Activated T-cell treated with anti-CD3 and anti-CD28 coated beads, Interleukin-2, amount 50 U/mL, for 1 hour (primary cell): ENCODE measurements around the gene GRM1.

ENCODE experiments used
- DNase-seq: peaks from one replicate; pipeline ENCODE4 v3.0.0-alpha.2; 2020

The GRM1 gene

DNA sequence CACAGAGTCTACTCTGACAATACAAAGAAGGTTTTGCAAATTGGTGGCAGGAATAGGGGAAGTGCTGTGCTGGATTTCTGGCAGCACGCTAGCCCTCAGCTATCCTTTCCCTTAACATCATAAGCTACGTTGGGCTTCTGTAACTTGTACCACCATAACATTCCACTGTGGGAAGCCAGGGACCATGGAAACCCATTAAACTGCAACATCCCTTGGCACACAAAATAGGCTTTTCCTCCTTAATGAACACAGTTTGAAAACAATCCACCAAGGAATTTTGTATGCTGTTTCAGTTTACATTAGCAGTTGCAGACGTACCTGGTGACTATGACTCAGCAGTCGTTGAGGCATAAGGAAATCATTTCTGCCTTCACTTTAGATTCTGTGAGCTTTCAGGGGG, 310.9 kb downstream of the GRM1 start:
- DNase-seq = no peak

DNA sequence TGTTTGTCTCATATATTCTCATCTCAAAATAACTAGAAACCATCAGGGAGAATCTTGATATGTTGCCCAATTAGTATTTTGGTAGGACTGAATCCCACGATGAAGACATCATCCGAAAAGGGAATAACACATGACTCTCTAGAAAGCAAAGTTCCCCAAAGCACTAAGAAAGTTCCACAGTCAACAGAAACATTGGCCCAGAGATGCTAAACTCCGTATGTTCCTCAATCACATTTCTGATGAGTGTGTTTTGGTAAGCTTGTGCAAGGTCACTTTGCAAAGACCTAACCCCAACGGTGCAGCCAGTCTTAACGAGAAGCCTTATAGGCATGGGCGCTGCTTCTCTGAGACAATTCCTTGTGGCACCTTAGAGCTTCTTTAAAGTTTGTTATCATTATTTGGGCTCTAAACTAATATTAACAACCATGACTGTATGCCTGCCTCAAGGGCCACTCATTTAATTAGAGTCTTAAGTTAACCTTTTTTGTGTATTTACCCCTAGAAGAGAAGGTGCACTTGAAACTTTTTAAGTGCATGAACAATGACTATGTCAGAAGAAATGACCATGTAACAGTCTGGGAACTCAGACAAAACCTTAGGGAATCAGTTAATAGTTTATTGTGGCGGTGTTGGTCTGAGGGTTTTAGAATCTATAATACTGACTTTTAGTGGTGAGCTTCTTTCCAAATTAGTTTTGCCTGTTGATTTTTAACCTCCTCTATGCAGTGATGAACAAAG, 312.8 kb downstream of the GRM1 start:
- no peak for DNase-seq

DNA sequence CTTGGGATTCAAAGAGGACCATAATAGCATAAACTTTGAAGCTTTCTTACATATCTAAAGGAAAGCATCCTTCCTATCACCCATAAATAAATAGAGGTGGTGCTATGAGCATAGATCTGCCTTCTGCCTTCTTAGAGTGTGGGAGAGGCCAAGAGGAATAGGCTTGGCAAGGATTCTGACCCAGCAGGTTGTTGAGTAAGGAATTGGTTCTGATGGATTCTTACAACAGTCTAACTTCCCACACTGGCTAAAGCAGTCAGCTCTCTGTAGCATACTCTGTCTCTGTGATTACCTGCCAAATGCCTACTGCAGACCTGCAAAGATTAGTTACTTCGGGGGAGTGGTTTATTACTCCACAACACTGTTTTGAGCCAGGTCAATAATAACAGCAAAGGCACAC, 316.7 kb downstream of the GRM1 start:
- no peak for DNase-seq

DNA sequence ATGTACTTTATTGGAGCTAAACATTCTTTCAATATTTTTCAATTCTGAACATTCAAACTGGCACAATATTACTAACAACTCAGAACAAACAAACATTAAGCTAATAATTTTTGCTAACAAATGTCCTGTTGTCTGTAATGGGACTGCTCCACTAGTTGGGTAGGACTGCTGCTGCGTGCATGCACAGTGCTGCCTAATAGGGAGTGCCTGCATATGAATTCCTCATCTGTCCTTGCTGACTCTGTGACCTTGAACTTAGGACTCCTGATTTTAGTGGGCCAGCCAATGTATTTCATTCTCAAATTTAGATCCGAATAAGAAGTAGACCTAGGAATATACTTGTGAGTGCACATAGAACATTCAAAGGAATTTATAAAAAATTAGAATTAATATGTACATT, 318.2 kb downstream of the GRM1 start:
- DNase-seq = no peak

DNA sequence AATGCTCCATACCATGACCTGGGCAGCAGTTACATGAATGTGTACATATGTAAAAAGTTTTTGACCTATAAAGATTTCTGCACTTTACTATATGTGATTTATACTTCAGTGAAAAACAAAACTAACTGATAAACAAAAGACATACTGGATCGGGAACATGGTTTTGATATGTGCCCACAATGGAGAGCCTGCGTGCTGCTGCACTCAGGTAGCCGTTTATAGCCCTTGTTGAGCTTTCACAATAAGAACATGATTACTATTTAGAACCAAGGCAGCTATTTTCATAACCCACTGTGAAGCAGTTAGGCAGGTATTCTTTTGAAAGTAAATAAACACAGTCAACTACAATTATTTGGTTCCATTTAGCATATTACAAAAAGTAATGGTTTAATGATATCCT, 318.8 kb downstream of the GRM1 start:
- no peak for DNase-seq

DNA sequence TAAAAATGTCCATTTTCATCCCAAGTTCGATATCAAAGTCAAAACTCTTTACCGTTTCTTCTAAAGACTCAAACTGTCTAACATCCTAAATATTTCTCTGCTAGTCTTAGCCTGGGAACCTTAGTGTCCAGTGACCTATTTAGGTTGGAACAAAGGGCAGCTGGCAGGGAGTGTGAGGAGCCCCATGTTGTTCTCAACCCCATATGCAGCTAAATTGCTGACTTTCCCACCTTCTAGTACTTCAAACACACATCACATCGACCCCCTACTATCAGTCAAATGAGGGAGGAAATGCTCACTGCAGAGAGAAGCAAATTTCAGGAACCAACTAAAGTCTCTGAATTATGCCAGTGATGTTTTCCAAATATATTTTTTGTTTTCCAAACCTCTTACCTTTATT, 322.2 kb downstream of the GRM1 start:
- no peak for DNase-seq

DNA sequence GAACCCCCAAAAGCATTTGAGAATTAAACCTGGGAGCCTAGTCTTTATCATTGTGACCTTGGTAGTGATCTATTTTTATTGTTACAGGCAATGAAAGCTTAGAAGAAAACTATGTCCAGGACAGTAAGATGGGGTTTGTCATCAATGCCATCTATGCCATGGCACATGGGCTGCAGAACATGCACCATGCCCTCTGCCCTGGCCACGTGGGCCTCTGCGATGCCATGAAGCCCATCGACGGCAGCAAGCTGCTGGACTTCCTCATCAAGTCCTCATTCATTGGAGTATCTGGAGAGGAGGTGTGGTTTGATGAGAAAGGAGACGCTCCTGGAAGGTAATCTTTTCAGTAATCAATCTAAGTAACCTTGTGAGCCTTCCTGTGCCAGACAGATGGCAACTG, 323.3 kb downstream of the GRM1 start:
- no peak for DNase-seq

DNA sequence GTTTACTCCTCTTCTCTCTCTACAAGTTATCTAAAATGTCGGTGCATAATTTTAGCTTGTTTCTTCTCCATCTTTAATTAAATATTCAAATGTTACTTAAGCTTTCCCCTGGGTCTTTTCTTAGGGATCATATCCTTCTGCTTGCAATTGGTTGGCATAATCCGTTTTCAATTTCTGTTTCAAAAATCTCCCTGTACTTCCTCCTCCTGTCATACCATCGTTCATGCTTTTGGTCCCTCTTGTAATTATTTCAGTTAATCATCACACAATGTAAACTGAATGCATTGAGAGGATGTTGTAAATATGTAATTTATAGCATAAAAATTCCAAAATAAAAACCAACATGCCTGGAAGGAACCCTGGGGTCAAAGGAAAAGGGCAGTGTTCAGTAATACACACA, 325.6 kb downstream of the GRM1 start:
- no peak for DNase-seq

DNA sequence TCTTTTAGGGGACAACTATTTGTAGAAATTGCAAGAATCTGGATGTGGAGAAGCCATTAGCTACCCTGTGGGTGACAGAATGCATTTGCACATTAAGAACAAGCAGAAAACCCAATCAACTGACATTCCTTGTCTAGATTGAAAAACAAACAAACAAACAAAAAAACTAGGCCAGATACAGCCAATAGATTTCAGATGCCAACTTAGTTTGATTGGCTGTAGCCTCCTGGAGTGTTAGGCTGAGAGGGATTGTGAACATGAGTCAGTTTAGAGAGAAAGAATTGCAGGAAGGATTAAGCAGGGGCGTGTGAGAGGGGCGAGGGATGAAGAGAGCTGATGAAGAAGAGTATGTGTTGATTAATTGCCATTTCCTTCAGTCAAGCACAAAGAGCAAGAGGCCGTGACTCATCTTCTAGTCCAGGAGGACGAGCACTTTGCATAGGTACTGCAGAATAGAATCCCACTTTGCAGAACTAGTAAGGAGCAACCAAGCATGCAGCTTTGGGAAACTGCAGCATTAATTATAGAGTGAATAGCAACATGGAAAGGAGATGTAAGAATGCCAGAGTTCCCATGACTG, 326.7 kb downstream of the GRM1 start:
- DNase-seq = no peak

DNA sequence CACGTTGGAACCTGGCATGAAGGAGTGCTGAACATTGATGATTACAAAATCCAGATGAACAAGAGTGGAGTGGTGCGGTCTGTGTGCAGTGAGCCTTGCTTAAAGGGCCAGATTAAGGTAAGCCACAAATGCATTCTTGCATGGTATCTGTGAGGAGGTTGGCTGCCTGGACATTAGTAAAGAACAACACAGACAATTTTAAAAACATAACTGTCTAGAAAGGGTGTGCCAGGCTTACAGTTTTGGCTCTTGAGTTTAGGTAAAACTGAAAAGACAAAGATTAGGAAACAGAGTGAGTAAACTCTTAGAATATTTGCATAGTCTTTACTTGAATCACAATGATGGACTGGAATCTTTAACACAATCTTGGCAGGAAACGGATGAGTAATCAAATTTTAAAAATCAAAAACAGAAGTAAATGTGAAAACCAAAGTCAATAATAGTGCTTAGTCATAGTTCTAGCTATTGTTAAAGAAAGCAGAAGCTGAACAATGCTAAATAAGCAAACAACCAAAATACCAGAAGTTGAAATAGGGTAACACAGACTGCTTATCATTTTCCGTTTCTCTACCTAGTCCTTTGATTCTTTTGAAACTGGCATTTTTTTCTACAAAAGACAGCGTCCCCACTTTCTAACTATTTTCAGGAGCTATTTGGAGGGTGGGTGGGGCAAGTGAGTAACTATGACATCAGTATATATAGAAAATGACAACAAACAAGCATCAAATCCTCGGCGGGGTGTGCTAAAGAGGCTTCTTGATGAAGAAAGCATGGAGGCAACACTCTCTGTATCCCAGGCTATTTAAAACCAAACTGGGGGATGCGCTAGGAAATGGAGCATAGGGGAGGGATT, 328.9 kb downstream of the GRM1 start:
- DNase-seq = no peak

DNA sequence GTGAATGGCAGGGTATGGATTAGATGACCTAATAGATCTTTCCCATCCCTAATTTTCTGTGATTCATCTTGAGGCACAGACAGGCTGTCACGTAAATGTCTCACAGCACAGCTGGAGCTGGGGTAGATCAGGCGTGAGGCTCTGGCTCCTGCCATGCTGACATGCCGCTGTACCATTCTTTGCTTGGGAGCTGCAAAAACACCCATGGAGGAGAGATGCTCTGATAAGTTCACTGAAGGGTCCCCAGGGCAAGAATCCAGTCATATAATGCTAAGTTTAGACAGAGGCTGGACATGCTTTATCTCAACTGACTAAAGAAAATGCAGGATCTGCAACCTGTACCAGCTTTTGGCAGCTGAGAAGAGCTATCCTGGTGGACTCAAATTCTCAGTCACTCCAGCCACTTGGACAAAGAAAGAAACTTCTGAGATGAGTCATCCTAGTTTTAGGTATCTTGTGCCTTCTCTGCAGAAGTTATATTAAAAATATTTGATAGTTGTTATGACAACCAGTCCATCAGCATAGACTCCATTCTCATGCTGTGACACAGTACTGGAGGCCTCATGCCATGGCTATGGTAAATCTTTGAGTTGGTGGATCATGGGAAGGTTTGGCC, 329.7 kb downstream of the GRM1 start:
- no peak for DNase-seq

DNA sequence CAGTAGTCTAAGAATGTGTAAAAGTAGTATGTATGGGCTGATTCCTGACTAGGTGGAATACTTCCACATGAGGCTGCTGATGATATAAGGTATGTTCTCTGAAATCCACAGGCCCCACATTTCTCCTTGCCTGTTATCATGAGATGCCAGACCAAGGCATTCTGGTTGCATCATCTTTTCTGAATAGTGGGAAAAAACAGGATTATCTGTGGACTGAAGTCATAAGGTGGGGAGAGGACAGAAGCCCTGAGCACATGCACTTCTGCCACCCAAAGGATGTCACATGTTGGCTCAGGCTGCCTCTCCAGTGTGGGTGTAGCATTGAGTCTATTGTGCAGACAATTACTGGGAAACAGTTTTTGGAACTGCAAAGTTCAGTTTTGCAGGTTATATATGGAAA, 330.3 kb downstream of the GRM1 start:
- DNase-seq = no peak

DNA sequence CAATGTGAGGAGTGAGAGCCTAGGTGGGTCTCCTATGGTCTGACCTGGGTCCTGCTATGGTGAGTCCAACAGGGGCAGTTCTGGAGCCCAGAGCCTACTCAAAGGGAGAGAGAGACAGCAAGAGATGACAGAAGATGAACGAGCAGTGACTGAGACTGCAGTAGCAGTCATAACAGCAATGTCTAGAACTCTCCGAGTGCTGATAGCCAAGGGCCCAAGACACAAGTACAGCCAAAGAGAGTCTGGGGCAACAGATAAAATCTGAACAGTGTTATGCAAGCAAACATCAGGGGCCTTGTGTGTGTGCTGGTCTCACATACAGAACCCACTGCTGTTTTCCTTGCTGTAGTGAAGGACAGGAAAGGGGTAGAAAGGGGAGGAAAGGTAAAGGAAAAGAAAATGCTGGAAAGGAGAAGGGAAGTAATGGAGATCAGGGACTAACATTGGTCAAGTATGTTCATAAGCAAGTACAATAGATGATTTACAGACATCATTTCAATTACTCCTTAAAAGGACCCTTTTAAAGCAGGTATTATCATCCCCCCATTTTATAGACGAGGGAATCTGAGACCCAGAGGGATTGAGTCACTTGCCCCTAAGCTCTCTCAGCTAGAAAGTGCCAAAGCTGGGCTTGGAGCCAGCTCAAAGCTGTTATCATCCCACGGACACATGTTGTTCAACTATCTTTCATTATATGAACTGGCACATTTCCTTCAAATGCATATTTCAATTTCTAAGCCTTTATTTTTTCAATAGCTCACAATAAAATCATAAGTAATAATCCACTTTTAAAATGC, 332.5 kb downstream of the GRM1 start:
- DNase-seq = no peak

DNA sequence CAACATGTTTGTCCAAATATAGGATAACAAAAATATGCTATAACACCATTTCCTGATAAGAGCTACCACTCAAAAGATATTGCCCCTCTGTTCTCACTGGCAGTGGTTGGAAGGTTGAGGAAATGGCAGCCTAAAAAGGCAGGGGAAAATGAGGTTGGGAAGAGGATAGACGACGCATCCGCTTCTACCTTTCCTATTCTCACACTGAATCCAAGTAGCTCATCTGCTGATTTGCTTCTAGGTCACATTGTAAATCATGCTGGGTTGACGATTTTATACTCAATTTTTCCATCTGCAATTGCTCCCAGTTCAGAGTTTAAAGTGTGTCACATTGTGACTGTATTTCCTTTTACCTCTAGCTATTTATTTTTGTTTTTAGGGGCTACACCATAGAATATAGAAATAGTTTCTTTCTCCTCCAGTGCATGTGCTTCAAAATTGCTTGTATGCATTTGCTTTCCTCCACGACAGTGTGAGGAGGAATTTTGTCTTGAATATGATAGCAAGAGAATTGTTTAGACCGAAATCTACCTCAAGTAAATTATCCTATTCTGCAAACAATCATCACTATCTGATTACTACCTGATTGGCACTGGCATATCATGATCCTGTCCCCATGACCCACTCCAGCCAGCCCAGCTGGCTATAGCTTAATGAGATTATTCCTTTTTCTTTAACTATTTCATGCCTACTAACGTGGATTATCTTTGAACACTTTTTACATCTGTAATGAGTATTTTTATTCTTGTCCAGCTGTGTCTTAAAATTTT, 335.2 kb downstream of the GRM1 start:
- DNase-seq = no peak

DNA sequence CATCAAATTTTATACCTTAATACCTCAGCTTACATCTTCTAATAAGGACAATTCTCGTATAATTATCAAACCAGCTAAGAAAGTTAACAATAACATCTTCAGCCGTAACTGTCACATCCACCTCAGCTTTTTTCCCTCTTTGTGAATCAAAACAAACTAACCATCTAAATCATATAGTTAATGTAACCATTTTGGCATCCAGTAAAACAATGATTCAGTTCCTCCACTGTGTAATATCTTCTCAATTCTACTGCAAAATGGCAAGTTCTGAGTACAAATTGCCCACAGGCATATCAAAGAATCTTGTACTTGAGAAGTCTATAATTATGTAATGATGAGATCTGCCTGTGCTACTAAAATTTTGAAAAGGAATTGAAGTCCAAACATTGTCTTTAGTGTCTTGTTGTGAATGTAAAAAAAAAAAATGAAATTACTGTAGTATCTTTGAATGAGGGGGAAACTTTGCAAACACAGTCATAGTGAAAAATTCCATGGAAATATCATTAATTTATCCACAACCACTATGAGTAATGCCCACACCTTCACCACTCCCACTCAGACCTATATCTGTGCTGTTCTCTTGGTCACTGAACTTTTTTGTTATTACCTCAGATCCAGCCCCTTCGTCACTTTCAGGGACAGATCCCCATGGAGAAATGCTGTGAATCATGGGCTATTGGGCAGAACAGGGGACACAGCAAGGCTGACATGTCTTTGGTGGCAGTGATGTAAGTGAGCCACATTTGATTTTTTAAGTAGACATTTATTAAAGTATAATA, 336.1 kb downstream of the GRM1 start:
- no peak for DNase-seq

DNA sequence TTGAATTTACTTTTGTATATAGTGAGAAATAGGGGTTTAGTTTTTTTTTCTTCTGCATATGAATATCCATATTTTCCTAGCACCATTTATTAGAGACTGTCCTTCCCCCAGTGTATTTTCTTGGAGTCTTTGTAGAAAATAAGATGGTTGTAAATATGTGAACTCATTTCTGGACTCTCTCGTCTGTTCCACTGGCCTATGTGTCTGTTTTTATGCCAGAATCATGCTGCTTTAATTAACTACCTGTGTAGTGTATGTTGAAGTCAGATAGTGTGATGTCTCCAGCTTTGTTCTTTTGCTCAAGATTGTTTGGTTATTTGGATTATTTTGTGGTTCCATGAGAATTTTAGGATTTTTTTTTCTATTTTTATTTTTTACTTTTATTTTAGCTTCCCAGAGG, 338.2 kb downstream of the GRM1 start:
- DNase-seq = no peak

DNA sequence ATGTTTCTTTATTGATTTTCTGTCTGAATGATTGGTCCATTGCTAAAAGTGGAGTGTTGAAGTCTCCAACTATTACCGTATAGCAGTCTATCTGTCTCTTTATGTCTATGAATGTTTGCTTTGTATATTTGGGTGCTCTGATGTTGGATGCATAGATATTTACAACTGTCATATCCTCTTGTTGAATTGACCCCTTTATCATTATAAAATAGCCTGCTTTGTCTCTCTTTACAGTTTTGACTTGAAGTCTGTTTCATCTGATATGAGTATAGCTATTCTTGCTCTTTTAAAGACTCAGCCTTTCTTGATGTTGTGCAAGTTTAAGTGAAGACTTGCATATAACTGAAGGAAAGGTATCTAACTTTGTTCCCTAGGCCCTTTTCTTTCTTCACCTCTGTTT, 341.0 kb downstream of the GRM1 start:
- no peak for DNase-seq

DNA sequence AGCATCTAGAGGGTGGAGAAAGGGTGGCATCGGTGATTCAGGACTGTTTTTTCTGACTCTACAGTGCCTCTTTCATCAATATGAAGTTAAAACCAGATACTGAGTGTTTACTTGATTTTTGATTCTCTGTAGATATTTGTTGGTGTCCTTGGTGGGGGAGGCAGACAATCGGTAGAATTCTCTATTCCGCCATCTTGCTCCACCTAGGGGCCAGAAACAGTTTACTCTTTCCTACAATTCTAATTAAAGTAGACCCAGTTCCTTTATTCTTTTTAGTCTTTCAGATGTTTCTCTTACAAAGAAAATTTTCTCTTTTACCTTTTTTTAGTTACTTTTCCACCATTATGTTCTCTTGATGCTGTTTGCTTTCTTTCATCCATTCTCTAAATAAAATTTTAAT, 352.6 kb downstream of the GRM1 start:
- DNase-seq = no peak

DNA sequence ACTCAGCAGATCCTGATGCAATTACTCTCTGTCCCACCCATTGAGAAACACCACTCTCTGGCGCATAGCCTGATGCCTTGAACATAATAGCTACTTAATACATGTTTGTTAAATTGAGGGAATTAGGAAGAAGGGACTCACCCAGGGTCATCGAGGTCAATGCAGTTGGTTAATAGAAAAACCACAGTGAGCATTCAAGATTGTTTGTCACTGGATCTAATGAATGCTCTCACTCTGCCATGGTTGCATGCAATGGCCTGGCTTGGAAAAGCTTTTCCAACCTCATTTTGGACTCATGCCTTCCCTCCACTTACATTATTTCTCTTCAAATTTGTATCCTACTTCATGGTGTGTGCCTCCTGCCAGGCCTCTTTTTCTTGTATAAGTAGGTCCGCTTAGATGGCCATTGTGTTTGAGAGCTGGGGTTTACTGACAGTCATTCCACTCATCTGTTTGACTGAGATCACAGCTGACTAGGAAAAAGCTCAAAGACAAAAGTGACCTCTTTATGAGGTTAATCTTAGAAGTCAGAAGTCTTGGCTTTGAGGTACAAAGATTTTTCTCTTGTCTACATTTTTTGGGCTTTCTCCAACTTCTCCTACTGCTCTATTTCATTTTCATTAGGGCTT, 360.0 kb downstream of the GRM1 start:
- DNase-seq = no peak

DNA sequence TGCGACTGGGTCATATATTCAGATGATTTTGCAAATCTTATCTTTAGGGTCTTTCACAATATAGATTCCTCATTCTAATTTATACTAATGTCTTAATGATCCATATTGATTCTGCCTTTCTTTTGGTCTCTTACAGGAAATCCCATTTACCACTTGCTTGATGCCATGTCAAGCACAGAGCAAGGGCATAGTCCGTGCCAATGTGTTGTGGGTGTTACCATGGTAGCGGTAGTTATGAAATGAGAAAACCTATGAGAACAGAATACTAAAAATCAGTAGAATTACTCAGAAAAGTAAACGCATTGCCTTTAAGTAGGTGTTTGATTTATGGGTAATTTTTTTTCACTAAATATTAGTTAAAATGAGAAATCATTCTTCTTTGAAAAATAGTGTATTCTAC, 360.9 kb downstream of the GRM1 start:
- DNase-seq = no peak

DNA sequence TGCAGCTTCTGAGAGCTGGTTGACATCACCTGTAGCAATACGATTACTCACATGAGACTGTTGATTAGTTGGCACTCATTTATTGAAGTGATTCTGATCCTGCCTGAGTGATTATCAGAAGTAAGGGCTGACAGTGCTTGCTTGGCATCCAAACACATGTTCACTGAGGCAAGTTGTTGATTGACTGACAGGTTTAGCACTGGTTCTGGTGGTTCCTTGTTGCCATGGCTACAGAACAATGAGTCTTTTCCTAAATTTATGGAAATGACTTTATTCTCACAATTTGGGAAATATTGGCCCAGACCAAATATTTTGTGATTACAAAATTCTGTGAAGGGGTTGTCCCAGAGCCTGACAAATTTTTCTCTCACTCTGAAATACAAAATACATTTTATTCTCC, 368.8 kb downstream of the GRM1 start:
- no peak for DNase-seq
